Suppressor macrophage treated with lipopolysaccharide for 1 hour (primary cell): ENCODE results near the gene UQCR11.
A peak's percentile ranks its signal among the peaks of the same experiment; 100 is the strongest.

Experiments used
- DNase-seq, 3 donors: peaks; one replicate each; pipeline ENCODE4 v3.0.0-alpha.2; 2020 to 2022

UQCR11 gene

GRCh38 chr19:1634242-1634937, 29.1 kb upstream of the UQCR11 start:
- DNase-seq, result no peak

- no peak for DNase-seq
Observed at GRCh38 chr19:1633269-1633826, 28.1 kb upstream of the UQCR11 start.

GRCh38 chr19:1632462-1633268, 27.4 kb upstream of the UQCR11 start:
- DNase-seq, result no peak

GRCh38 chr19:1631557-1632100, 26.4 kb upstream of the UQCR11 start:
- no peak for DNase-seq

GRCh38 chr19:1630811-1631210, 25.5 kb upstream of the UQCR11 start:
- DNase-seq, result no peak

- no peak for DNase-seq
Observed at GRCh38 chr19:1630012-1630411, 24.8 kb upstream of the UQCR11 start.

GRCh38 chr19:1629256-1629808, 24.1 kb upstream of the UQCR11 start:
- no peak for DNase-seq

GRCh38 chr19:1627194-1627593, 21.9 kb upstream of the UQCR11 start:
- DNase-seq, result no peak

GRCh38 chr19:1626417-1627010, 21.3 kb upstream of the UQCR11 start:
- peak in 1 of 3 donors; percentile 28 for DNase-seq

GRCh38 chr19:1624458-1624857, 19.2 kb upstream of the UQCR11 start:
- DNase-seq, result peak; percentile 70 to 78 (median 76)

- no peak for DNase-seq
Observed at GRCh38 chr19:1622541-1622940, 17.3 kb upstream of the UQCR11 start.

GRCh38 chr19:1622007-1622406, 16.7 kb upstream of the UQCR11 start:
- no peak for DNase-seq

- no peak for DNase-seq
Observed at GRCh38 chr19:1621574-1621973, 16.3 kb upstream of the UQCR11 start.

- no peak for DNase-seq
Observed at GRCh38 chr19:1621021-1621420, 15.8 kb upstream of the UQCR11 start.

GRCh38 chr19:1620502-1620901, 15.2 kb upstream of the UQCR11 start:
- no peak for DNase-seq

- no peak for DNase-seq
Observed at GRCh38 chr19:1619703-1620102, 14.4 kb upstream of the UQCR11 start.

- DNase-seq, result no peak
Observed at GRCh38 chr19:1619094-1619439, 13.8 kb upstream of the UQCR11 start.

GRCh38 chr19:1618157-1619093, 13.2 kb upstream of the UQCR11 start:
- DNase-seq, result peak in 2 of 3 donors; percentile 10 to 22

- no peak for DNase-seq
Observed at GRCh38 chr19:1616875-1617274, 11.6 kb upstream of the UQCR11 start.

GRCh38 chr19:1616396-1616795, 11.1 kb upstream of the UQCR11 start:
- no peak for DNase-seq

GRCh38 chr19:1615156-1615765, 10.0 kb upstream of the UQCR11 start:
- no peak for DNase-seq
